Heart left ventricle (tissue), 16 donors: ENCODE measurements around the gene NFAT5. TPM values are rescaled to one million over a fixed set of nuclear protein-coding genes. Genes with fewer than 3 reads are reported as not detected.

ENCODE experiments used
- ATAC-seq, 4 donors: fragments of 200-7000 bp; cut with Tn5 transposase; one replicate each; pipeline ENCODE4 v1.9.1; 2020 to 2022; ENCODE audit warnings: moderate library complexity in 4 of 4, mild to moderate bottlenecking in 3 of 4, moderate number of reproducible peaks in 1 of 4
- DNase-seq, 5 donors: peaks; one replicate each; pipeline ENCODE4 v3.0.0-alpha.2; 2020
- H3K27ac ChIP-seq, 12 donors: fragments of 200-600 bp; sonication (generic) in 4 of 12; one replicate each; pipeline versions ENCODE4 v1.5.0 to v1.8.0; 2016 to 2022; ENCODE audit warnings: mild to moderate bottlenecking in 2 of 12
- H3K27me3 ChIP-seq, 9 donors: fragments of 200-600 bp; sonication (generic) in 2 of 9; one replicate each; pipeline versions ENCODE4 v1.5.1 to v1.8.0; 2016 to 2022; ENCODE audit warnings: mild to moderate bottlenecking in 3 of 9
- H3K36me3 ChIP-seq, 9 donors: fragments of 200-600 bp; sonication (generic) in 2 of 9; one replicate each; pipeline versions ENCODE4 v1.5.0 to v1.8.0; 2018 to 2022; ENCODE audit warnings: mild to moderate bottlenecking in 2 of 9
- H3K4me1 ChIP-seq, 12 donors: fragments of 200-600 bp; sonication (generic) in 4 of 12; one replicate each; pipeline versions ENCODE4 v1.5.0 to v1.8.0; 2016 to 2022; ENCODE audit warnings: mild to moderate bottlenecking in 3 of 12
- H3K4me3 ChIP-seq, 12 donors: fragments of 200-600 bp; sonication (generic) in 4 of 12; one replicate each; pipeline versions ENCODE4 v1.5.0 to v1.8.0; 2017 to 2022; ENCODE audit warnings: mild to moderate bottlenecking in 9 of 12, moderate library complexity in 4 of 12
- H3K9me3 ChIP-seq, 12 donors: fragments of 200-600 bp; sonication (generic) in 4 of 12; one replicate each; pipeline versions ENCODE4 v1.5.0 to v1.8.0; 2016 to 2022; ENCODE audit warnings: mild to moderate bottlenecking in 1 of 12
- CTCF ChIP-seq, 12 donors: fragments of 200-600 bp; sonication (generic) in 4 of 12; IDR thresholded peaks; one replicate each; pipeline versions ENCODE4 v1.5.0 to v1.8.0; 2018 to 2022; ENCODE audit warnings: antibody characterized with exemption in 12 of 12, mild to moderate bottlenecking in 5 of 12
- POLR2A ChIP-seq, 2 donors: fragments of 450-650 bp; IDR thresholded peaks; one replicate each; pipeline ENCODE4 v1.6.1; 2017; ENCODE audit warnings: antibody characterized with exemption in 2 of 2, mild to moderate bottlenecking in 2 of 2, moderate library complexity in 2 of 2
- WGBS, 4 donors: extraction: QIAGEN DNeasy Blood & Tissue Kit in 2 of 4; methylation state at CpG; one replicate each; pipeline versions ENCODE4 v1.1.5 to v1.1.7; 2013 to 2018; 5-methylcytosine and 5-hydroxymethylcytosine counted together
- intact Hi-C, 10 donors: fragments of 100-400 bp; cut with DNase I; formaldehyde crosslinking; loops; one replicate each; pipeline versions ENCODE4 v1.11.1 to v1.14.2; 2022
- polyA plus RNA-seq, 2 donors: library from polyadenylated mRNA; stranded (reverse); fragments of 200-250 nt; gene quantifications; one replicate each; pipeline ENCODE4 v1.2.3, GENCODE V29; 2013
- total RNA-seq, 9 donors: library from RNA; depleted of rRNA in 2 of 9; stranded (reverse); fragments of >200 nt in 2 of 9; fragmentation: NEBNext Ultra II Directional in 3 of 9; extraction: Animal tissue kit (Norgen Biotek cat#: 25700) in 3 of 9; gene quantifications; one replicate each; pipeline versions ENCODE4 v1.1.0 to v1.2.4, GENCODE V29; 2016 to 2023
- donor health status: ischemic (EF 13 %, LVEDD 7.1; RV severe dilation, severe dysfunction).
- donor health status: healthy with polysubstance abuse.
- donor health status: DM: no; HTN: yes; CAD: no.
- donor health status: DM: no; HTN: no; CAD: no.
- donor health status: ischemic (EF 25% LVEDD 6.9; RV normal size, moderate dysfunction).
- donor health status: ischemic (EF 25% LVEDD 5.7; RV mildly dilated, moderate dysfunction).
- donor health status: healthy.
- donor health status: DM: yes; HTN: yes; CAD: no.
- donor health status: ischemic (EF 35%, LVEDD 5.7; RV mildly dilated, moderate dysfunction).
- donor health status: nonischemic (EF 11% LVEDD 7.7; RV severe dilation, severe dysfunction).
- donor health status: DM: yes; HTN: yes; CAD: no.
- donor health status: PGD.
- donor health status: ischemic (EF 29% LVEDD 5.4; RV normal size, mild dysfunction).
- donor health status: nonischemic (EF 23%, LVEDD 6.1; RV moderate dilation, normal function).

The NFAT5 gene
- total and polyA plus RNA-seq, 11 donors = 4.9 to 30.5 (median 20.6) TPM

- no peak for TF ChIP-seq CTCF (IDR thresholded peaks at IDR 0.05)
- TF ChIP-seq POLR2A (IDR thresholded peaks at IDR 0.05) = no peak
- Histone ChIP-seq H3K36me3 (peaks cover 0 to 79% (median 44%) of the 10 kb centered on the region in 9 donors), H3K27ac (no peak overlapping the region), H3K9me3 (no peaks in the 10 kb centered on the region), H3K4me1 (peaks cover 0 to 9% (median 0%) of the 10 kb centered on the region in 12 donors), H3K27me3 (no peaks in the 10 kb centered on the region), H3K4me3 (no peak overlapping the region)
- ATAC-seq (no peak), DNase-seq (no peak)
- WGBS, 4 donors = 82 to 91% (median 87%) methylated on average over 12 of the region's 12 CpGs
- intact Hi-C loops = loop anchor here in 2 of 10 donors (2.0 to 5.0 kb wide), 2 partner anchors 41 to 44 kb away; partner anchors contain the start of gene NOB1 (in 2 of the 2)
Measured at GRCh38 chr16:69711115-69711740, 145.5 kb downstream of the NFAT5 start.

- H3K36me3 ChIP-seq = peaks cover 0 to 84% (median 52%) of the 10 kb centered on the region in 9 donors
- ATAC-seq = no peak
Measured at GRCh38 chr16:69712277-69712676, 146.5 kb downstream of the NFAT5 start.

GRCh38 chr16:69712914-69713581, 147.3 kb downstream of the NFAT5 start:
- WGBS, 4 donors = 90 to 93% (median 93%) methylated on average over 9 of the region's 9 CpGs
- no peak for ATAC-seq
- no peak for DNase-seq

More at GRCh38 chr16:69712277-69712676, 146.5 kb downstream of the NFAT5 start:
- TF ChIP-seq CTCF (IDR thresholded peaks at IDR 0.05) (no peak), POLR2A (IDR thresholded peaks at IDR 0.05) (no peak)
- Histone ChIP-seq H3K27ac (no peak overlapping the region), H3K27me3 (no peaks in the 10 kb centered on the region), H3K9me3 (no peaks in the 10 kb centered on the region), H3K4me1 (peaks cover 0 to 9% (median 0%) of the 10 kb centered on the region in 12 donors), H3K4me3 (no peak overlapping the region)
- WGBS, 4 donors = 90 to 94% (median 92%) methylated on average over 4 of the region's 4 CpGs
- DNase-seq = no peak
- intact Hi-C loops = loop anchor here in 1 of 10 donors (5.0 kb wide), 1 partner anchor 40 kb away; the partner anchor contains the start of gene NOB1

More at GRCh38 chr16:69712914-69713581, 147.3 kb downstream of the NFAT5 start:
- H3K9me3 ChIP-seq = no peaks in the 10 kb centered on the region
- intact Hi-C loops = loop anchor here in 1 of 10 donors (5.0 kb wide), 1 partner anchor 39 kb away; the partner anchor contains the start of gene NOB1
- TF ChIP-seq CTCF (IDR thresholded peaks at IDR 0.05) (no peak), POLR2A (IDR thresholded peaks at IDR 0.05) (no peak)
- peaks cover 0 to 84% (median 59%) of the 10 kb centered on the region in 9 donors for H3K36me3 ChIP-seq
- H3K27me3 ChIP-seq = no peaks in the 10 kb centered on the region
- H3K4me1 ChIP-seq = peaks cover 0 to 9% (median 0%) of the 10 kb centered on the region in 12 donors
- no peak overlapping the region for H3K27ac ChIP-seq
- no peak overlapping the region for H3K4me3 ChIP-seq
